ENCODE results near the gene CCND2.

The CCND2 gene

GRCh38 chr12:4256043-4256826 is 17.3 kb upstream of the CCND2 start:
- DNase-seq (ENCODE audit: low read depth), result no peak

DNA sequence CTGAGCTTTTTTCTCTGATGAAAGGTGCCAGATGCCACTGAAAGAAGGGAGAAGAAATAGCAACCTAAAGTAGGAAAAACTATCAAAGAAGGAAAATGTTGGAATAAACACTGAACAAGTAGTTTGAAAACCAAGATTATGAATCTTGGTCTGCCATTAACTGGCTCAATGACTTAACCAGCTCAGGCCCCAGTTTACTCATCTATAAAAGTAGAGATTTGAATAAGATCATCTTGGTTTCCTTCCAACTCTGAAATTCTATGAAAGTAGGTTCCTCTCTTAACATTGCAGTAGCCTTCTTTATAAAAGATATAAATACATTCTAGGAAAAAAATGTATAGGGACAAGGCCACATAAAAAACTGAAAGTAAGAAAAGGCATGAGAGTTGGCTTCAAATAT is 16.1 kb upstream of the CCND2 start:
- no peak for DNase-seq (ENCODE audit: low read depth)

DNA sequence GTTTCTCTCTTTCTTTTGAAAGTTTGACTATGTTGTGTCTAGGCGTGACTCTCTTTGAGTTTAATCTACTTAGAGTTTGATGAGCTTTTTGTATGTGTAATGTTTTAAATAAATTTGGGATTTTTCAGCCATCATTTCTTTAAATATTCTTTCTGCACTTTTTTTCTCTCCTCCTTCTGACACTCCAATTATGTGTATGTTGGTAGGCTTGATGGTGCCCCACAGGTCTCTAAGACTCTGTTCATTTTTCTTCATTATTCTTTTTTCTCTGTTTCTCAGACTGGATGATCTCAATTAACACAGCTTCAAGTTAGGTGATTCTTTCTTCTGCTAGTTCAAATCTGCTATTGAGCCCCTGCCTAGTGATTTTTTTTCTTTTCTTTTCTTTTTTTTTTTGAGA is 14.5 kb upstream of the CCND2 start:
- DNase-seq (ENCODE audit: low read depth), result no peak

- DNase-seq (ENCODE audit: low read depth), result no peak
These were observed 11.9 kb upstream of the CCND2 start for GRCh38 chr12:4261655-4262054.

- no peak for DNase-seq (ENCODE audit: low read depth)
These were observed 8.3 kb upstream of the CCND2 start for GRCh38 chr12:4265280-4265679.

DNA sequence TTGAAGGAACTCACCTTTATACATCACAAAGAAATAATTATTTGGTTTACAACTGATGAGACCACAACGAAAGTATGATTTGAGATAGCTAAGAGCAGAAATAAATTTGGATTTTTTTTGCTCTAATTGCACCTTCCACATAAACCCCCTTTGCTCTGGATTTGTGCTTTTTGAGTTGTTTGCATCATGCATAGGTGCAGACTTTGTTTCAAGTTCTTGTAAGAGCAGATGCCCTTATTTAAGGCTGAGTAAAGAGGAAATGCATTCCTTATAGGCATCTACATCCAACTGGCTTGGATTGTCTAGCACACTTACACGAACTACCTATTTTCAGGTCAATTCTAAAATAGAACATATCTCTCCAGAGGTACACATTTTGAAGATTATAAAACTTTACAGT is 6.6 kb upstream of the CCND2 start:
- no peak for DNase-seq (ENCODE audit: low read depth)

GRCh38 chr12:4267704-4268328 is 5.7 kb upstream of the CCND2 start:
- DNase-seq (ENCODE audit: low read depth), result peak; percentile 11

GRCh38 chr12:4268329-4269181 is 5.0 kb upstream of the CCND2 start:
- DNase-seq (ENCODE audit: low read depth), result no peak

DNA sequence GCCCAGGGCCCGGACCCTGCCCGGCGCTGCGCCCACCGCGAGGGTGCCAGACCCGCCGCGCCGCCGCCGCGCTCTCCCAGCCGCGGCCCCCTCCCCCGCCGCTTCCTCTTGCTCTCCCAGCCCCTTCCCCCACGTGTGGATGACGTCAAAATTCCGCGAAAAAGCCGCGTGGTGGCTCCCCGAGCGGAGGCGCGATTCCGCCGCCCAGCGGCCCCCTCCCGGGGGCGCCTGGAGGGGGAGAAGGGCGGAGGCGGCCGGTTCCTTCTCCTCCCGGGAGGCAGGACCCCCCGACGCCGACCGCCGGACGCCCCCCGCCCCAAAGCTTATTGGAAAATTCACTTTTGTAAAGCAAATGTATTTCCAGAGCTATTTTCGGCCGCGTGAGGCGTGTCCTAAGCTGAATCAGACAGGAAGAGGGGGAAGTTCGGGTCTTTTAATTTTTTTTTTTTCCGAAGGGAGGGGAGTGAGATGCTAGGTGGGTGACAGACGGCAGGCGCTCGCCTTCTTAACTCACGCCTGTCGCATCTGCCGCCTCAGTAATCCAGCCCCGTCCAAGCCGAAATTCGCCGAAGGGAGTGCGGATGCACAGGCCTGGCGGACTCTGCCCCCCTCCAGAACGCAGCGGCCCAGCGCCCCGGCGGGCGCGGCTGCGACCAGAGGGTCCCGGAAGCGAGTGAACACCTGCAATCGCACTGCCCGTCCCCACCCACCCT is 4.1 kb upstream of the CCND2 start:
- DNase-seq (ENCODE audit: low read depth), result peak; percentile 18

GRCh38 chr12:4270016-4270830 is 3.3 kb upstream of the CCND2 start:
- DNase-seq (ENCODE audit: low read depth), result no peak

- DNase-seq (ENCODE audit: low read depth), result no peak
These were observed 2.5 kb upstream of the CCND2 start for GRCh38 chr12:4270831-4271716.

DNA sequence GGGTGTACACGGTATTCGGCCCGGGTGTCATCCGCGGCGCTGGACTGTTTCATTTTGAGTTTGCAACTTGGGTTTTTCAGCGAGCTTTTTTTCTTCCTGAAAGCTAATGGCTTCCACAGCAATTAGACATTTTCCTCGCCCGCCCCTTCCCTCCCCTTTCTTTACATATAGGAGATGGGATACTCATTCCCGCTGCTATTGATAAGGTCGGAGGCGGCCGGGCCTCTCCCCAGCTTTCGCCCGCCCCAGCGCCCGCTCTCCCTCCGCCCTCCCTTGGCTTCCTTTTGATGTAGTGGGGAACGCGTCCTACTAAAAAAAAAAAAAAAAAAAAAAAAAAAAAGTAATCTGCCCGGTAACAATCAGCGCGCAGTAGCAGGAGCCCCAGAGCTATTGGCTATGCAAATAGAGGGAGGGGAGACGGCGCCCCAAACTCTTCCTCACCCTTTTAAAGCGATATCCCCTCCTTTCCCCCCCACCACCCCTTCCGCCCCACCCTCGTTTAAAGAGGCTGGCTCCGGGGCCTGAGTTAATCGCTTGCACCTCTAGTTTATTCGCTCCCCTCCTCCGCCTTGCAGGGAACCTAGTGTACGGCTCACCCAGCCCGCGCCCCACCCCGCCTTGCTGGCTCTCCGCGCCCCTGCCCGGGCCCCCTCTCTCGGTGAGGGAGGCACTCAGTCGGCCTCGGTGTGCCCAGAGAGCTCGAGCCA is 1.7 kb upstream of the CCND2 start:
- no peak for DNase-seq (ENCODE audit: low read depth)

DNA sequence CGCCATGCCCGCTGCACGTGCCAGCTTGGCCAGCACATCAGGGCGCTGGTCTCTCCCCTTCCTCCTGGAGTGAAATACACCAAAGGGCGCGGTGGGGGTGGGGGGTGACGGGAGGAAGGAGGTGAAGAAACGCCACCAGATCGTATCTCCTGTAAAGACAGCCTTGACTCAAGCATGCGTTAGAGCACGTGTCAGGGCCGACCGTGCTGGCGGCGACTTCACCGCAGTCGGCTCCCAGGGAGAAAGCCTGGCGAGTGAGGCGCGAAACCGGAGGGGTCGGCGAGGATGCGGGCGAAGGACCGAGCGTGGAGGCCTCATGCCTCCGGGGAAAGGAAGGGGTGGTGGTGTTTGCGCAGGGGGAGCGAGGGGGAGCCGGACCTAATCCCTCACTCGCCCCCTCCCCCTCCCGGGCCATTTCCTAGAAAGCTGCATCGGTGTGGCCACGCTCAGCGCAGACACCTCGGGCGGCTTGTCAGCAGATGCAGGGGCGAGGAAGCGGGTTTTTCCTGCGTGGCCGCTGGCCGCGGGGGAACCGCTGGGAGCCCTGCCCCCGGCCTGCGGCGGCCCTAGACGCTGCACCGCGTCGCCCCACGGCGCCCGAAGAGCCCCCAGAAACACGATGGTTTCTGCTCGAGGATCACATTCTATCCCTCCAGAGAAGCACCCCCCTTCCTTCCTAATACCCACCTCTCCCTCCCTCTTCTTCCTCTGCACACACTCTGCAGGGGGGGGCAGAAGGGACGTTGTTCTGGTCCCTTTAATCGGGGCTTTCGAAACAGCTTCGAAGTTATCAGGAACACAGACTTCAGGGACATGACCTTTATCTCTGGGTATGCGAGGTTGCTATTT is 914 bp upstream of the CCND2 start:
- DNase-seq (ENCODE audit: low read depth), result no peak

GRCh38 chr12:4273273-4273651 is 300 bp upstream of the CCND2 start:
- DNase-seq (ENCODE audit: low read depth), result no peak

- no peak for DNase-seq (ENCODE audit: low read depth)
These were observed 944 bp downstream of the CCND2 start for GRCh38 chr12:4274396-4275015.

GRCh38 chr12:4275016-4275869 is 1.7 kb downstream of the CCND2 start:
- peak; percentile 8 for DNase-seq (ENCODE audit: low read depth)

DNA sequence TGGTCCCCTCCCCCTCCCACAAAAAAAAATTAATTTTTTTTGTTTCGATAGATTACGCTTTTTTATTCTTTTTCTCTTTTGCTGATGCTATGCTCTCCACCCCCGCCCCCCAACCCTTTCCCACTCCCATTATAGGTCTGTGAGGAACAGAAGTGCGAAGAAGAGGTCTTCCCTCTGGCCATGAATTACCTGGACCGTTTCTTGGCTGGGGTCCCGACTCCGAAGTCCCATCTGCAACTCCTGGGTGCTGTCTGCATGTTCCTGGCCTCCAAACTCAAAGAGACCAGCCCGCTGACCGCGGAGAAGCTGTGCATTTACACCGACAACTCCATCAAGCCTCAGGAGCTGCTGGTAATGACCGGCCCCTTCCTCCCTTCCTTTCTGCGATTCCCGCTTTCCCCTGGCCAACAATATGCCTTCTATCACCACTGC is 2.3 kb downstream of the CCND2 start:
- DNase-seq (ENCODE audit: low read depth), result no peak
